Measurements from ENCODE around the gene ART1.
A peak's percentile ranks its signal among the peaks of the same experiment; 100 is the strongest.

Gene ART1

DNA sequence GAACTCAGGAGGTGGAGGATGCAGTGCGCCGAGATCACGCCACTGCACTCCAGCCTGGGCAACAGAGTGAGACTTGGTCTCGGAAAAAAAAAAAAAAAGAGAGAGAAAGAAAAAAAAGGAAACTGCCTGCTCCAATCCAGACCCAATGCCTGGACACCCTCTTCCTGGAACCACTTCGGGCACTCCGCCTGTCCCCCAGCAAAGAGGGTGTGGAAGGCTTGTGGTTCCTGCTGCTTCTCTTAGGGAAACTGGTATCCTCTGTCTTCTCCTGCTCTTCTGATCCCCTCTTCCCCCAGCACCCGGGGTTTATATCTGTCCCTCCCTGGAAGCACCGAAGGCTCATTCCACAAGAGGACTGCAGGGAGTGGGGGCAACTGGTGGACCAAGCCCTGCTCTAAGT is 13.3 kb downstream of the ART1 start:
- TF ChIP-seq, protein P1, sequence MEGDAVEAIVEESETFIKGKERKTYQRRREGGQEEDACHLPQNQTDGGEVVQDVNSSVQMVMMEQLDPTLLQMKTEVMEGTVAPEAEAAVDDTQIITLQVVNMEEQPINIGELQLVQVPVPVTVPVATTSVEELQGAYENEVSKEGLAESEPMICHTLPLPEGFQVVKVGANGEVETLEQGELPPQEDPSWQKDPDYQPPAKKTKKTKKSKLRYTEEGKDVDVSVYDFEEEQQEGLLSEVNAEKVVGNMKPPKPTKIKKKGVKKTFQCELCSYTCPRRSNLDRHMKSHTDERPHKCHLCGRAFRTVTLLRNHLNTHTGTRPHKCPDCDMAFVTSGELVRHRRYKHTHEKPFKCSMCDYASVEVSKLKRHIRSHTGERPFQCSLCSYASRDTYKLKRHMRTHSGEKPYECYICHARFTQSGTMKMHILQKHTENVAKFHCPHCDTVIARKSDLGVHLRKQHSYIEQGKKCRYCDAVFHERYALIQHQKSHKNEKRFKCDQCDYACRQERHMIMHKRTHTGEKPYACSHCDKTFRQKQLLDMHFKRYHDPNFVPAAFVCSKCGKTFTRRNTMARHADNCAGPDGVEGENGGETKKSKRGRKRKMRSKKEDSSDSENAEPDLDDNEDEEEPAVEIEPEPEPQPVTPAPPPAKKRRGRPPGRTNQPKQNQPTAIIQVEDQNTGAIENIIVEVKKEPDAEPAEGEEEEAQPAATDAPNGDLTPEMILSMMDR (IDR thresholded peaks at IDR 0.05; ENCODE audit: control insufficient read depth, extremely low read depth, insufficient read depth): no peak
- no peak for DNase-seq (ENCODE audit: low read depth)
- H3K4me3 ChIP-seq (ENCODE audit: low read depth, low read length): no peak overlapping the region

DNA sequence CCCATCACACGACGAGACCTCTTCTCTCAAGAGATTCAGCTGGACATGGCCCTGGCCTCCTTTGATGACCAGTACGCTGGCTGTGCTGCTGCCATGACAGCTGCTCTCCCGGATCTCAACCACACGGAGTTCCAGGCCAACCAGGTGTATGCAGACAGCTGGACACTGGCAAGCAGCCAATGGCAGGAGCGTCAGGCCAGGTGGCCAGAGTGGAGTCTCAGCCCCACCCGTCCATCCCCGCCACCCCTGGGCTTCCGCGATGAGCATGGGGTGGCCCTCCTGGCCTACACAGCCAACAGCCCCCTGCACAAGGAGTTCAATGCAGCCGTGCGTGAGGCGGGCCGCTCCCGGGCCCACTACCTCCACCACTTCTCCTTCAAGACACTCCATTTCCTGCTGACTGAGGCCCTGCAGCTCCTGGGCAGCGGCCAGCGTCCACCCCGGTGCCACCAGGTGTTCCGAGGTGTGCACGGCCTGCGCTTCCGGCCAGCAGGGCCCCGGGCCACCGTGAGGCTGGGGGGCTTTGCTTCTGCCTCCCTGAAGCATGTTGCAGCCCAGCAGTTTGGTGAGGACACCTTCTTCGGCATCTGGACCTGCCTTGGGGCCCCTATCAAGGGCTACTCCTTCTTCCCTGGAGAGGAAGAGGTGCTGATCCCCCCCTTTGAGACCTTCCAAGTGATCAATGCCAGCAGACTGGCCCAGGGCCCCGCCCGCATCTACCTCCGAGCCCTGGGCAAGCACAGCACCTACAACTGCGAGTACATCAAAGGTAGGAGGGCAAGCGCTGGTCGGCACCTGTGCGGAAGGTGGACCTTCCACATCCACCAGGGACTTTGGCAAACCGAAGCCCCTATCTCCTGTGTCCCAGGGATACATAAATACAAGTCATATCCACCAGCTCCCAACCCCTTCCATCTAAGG is 14.9 kb downstream of the ART1 start:
- peak; percentile 15 for DNase-seq (ENCODE audit: low read depth)
- no peak overlapping the region for H3K4me3 ChIP-seq (ENCODE audit: low read depth, low read length)
- TF ChIP-seq, protein P1 (IDR thresholded peaks at IDR 0.05; ENCODE audit: control insufficient read depth, extremely low read depth, insufficient read depth): no peak

DNA sequence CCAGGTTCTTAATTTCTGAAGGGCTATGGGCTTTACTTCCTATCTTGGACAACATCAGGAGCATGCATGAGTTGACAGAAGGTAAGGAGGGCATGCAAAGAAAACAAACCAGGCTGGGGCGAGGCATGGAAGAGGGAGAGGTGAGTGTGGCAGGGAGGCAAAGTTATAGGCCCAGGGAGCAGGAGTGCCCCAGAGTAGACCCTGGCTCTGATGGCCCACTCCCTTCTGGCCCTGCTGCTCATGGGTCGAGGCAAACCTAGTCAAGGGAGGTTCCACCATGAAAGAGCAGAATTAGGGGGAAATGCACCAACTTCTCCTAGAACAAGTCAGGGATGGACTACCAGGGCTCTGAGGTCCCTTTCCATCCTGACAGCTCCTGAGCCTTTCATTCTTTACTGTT is 16.0 kb downstream of the ART1 start:
- no peak overlapping the region for H3K4me3 ChIP-seq (ENCODE audit: low read depth, low read length)
- DNase-seq (ENCODE audit: low read depth): no peak
- TF ChIP-seq, protein P1 (IDR thresholded peaks at IDR 0.05; ENCODE audit: control insufficient read depth, extremely low read depth, insufficient read depth): no peak

DNA sequence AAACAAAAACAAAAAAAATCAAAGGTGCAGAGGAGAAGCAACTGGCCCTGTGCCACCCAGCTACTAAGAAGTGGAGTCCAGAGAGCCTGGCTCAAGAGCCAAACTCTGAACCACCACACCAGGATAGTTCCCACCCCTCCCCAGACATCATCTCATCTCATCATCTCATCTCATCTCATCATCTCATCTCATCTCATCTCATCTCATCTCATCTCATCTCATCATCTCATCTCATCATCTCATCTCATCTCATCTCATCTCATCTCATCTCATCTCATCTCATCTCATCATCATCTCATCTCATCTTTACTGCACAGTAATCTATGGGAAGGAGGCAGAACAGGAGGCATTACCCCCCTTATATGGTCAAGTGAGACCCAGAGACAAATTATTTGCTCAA is 17.9 kb downstream of the ART1 start:
- no peak overlapping the region for H3K4me3 ChIP-seq (ENCODE audit: low read depth, low read length)
- TF ChIP-seq, protein P1 (IDR thresholded peaks at IDR 0.05; ENCODE audit: control insufficient read depth, extremely low read depth, insufficient read depth): no peak
- DNase-seq (ENCODE audit: low read depth): no peak

DNA sequence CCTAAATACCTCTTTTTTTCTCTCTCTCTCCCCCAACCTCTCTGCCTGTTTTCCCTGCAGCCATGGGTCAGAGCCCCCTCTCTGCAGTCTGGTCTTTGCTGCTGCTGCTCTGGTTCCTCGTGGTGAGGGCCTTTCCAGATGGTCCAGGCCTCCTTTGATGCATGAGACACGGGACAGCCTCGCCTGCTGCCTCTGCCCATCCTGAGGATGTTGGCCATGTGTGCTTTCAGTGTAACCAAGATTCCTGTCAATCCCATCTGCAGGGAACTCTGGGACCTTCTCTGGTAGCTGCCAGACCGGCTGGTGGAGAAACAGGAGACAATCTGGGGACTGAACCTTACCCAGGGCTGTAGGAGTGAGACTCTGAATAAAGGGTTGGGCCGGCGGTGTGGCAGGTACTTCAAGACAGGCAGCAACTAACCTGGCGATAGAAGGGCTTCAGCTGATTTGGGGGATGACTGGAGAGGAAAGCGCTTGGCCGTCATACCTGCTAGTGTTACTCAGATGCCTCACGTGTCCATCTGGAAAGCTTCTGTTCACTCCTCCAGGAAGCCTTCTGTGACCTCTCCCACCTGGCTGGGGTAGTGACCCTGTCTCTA is 19.2 kb downstream of the ART1 start:
- DNase-seq (ENCODE audit: low read depth): no peak
- TF ChIP-seq, protein P1 (IDR thresholded peaks at IDR 0.05; ENCODE audit: control insufficient read depth, extremely low read depth, insufficient read depth): no peak
- H3K4me3 ChIP-seq (ENCODE audit: low read depth, low read length): no peak overlapping the region

DNA sequence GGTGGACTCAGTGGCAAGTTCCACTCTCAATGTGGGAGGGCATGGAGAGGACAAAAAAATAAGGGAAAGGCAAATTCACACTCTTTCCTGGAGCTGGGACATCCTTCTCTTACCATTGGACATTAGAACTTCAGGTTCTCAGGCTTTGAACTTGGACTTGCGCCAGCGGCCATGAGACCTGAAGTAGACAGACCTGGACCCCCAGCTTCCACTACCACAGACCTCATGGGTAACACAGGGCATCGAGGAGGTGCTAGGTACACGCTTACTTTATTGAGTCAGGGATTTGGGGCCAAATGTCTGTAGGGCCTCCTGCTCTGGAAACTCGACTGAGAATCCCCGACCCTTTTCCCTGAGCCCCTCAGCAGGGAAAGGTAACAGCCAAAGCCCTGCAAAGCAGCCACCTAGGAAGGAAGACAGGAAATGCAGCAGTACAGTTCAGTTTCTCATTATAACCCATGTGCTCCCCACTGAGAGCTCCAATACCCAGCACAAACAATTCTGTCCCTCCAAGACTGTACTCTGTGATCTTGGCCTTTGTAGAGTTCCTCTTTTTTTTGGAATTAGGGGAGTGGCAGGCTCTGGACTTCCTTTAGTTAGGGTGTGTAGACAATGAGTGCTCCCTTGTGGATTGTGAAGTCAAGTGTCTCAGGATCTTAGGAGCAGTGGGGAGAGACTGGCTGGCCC is 20.6 kb downstream of the ART1 start:
- no peak for DNase-seq (ENCODE audit: low read depth)
- TF ChIP-seq, protein P1 (IDR thresholded peaks at IDR 0.05; ENCODE audit: control insufficient read depth, extremely low read depth, insufficient read depth): no peak
- no peak overlapping the region for H3K4me3 ChIP-seq (ENCODE audit: low read depth, low read length)

Measured in LNCaP clone FGC (cell line).